Prostate gland (tissue), 2 donors: Measurements from ENCODE around the gene ACVR1.

ENCODE experiments used
- CTCF ChIP-seq, 4 experiments: fragments of 200-600 bp in 2 of 4; fragments of 450-650 bp in 2 of 4; sonication (generic) in 2 of 4; IDR thresholded peaks; 1 replicate in 3 of 4; 2 replicates in 1 of 4; pipeline ENCODE4 v1.5.1; 2016 to 2019; ENCODE audit warnings: antibody characterized with exemption in 4 of 4, mild to moderate bottlenecking in 2 of 4, moderate library complexity in 2 of 4
- POLR2A ChIP-seq: fragments of 450-650 bp; IDR thresholded peaks from one replicate; pipeline ENCODE4 v1.6.1; 2016; ENCODE audit warnings: antibody characterized with exemption, mild to moderate bottlenecking

GRCh38 chr2:157835006-157835405, 41.1 kb downstream of the ACVR1 start:
- no peak for TF ChIP-seq POLR2A
- no peak for TF ChIP-seq CTCF (IDR thresholded peaks at IDR 0.05)
